Naive thymus-derived CD8-positive, alpha-beta T cell (primary cell): Measurements from ENCODE around the gene DPRX. TPM values are rescaled to one million over a fixed set of nuclear protein-coding genes. Genes with fewer than 3 reads are reported as not detected.

Experiments
- ATAC-seq, 2 donors: fragments of 150-1000 bp; cut with Tn5 transposase in 1 of 2; sonication (Bioruptor Pico), chemical (Tn5 transposase) in 1 of 2; 1 replicate in 1 of 2; 2 replicates in 1 of 2; pipeline ENCODE4 v1.10.0; 2021; ENCODE audit warnings: mild to moderate bottlenecking in 2 of 2, moderate library complexity in 2 of 2
- POLR2A ChIA-PET: fragments of 350-600 bp; sonication (Branson Sonifier 250); formaldehyde crosslinking; loops from one replicate; lab custom pipeline; 2021; ENCODE audit warnings: antibody characterized with exemption; lab: Charles Lee
- DNase-seq, 10 donors: peaks; one replicate each; pipeline versions ENCODE4 v3.0.0 to v3.0.0-alpha.2; 2020 to 2022
- H3K27ac Mint-ChIP-seq, 10 donors: one replicate each; pipeline ENCODE4 v1.8.0; 2020 to 2022; ENCODE audit warnings: mild to moderate bottlenecking in 10 of 10, mixed read lengths in 10 of 10, moderate library complexity in 4 of 10, inconsistent platforms in 1 of 10
- H3K27me3 Mint-ChIP-seq, 5 donors: one replicate each; pipeline ENCODE4 v1.8.0; 2021 to 2022; ENCODE audit warnings: mixed read lengths in 5 of 5
- H3K36me3 Mint-ChIP-seq, 3 donors: one replicate each; pipeline ENCODE4 v1.8.0; 2020 to 2022; ENCODE audit warnings: mixed read lengths in 3 of 3, mild to moderate bottlenecking in 2 of 3, inconsistent platforms in 1 of 3
- H3K4me1 Mint-ChIP-seq, 4 donors: one replicate each; pipeline ENCODE4 v1.8.0; 2021 to 2022; ENCODE audit warnings: mixed read lengths in 4 of 4
- H3K4me3 Mint-ChIP-seq, 10 donors: one replicate each; pipeline ENCODE4 v1.8.0; 2020 to 2022; ENCODE audit warnings: mild to moderate bottlenecking in 10 of 10, mixed read lengths in 10 of 10, moderate library complexity in 6 of 10, inconsistent platforms in 1 of 10
- H3K9me3 Mint-ChIP-seq, 9 donors: one replicate each; pipeline ENCODE4 v1.8.0; 2020 to 2022; ENCODE audit warnings: mixed read lengths in 9 of 9, mild to moderate bottlenecking in 3 of 9, inconsistent platforms in 1 of 9, moderate library complexity in 1 of 9
- microRNA-seq: library from miRNA; unstranded; fragments of <30 nt; microRNA quantifications from one replicate; pipeline ENCODE4 v1.2.0, GENCODE V29; 2022; ENCODE audit warnings: borderline microRNAs expressed
- polyA plus RNA-seq, 3 donors: library from polyadenylated mRNA; unstranded; fragments of 300-500 nt; fragmentation: Illumina TruSeq; gene quantifications; one replicate each; pipeline ENCODE4 v1.2.3, GENCODE V29; 2021
- total RNA-seq, 8 experiments: library from RNA in 2 of 8; stranded (reverse) in 2 of 8; gene quantifications; one replicate each; pipeline ENCODE4 v1.2.3 and lab custom pipeline; 2021 to 2026

Gene DPRX
- total and polyA plus RNA-seq, 5 experiments from 2014 or later = not detected

DNA sequence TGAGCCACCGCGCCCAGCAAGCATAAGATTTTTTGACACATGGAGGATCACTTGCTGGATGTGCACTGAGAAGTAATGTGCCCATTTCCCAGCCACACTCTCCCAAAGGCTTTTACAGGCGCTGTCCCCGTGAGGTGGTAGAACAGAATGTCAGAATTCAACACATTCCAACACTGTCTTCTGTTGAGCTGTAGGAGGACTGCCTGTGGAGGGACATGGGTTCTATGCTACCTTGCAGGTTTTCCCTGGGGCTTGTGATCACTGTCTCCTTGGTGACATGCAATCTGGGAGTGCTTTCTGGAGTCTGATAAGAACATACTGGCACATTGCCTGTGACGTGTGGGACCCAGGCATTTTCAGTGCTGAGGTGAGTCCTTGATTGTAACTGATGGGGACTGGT lies 38.5 kb downstream of the DPRX start:
- DNase-seq = no peak
- POLR2A ChIA-PET = no interaction called here
- no peak overlapping the region for H3K4me3 Mint-ChIP-seq
- no peak for ATAC-seq
- H3K27me3 Mint-ChIP-seq = peaks cover 0 to 1% (median 0%) of the 10 kb centered on the region in 5 donors
- peaks cover 0 to 18% (median 3%) of the 10 kb centered on the region in 9 donors for H3K9me3 Mint-ChIP-seq
- H3K4me1 Mint-ChIP-seq = no peaks in the 10 kb centered on the region
- peaks cover 0 to 10% (median 3%) of the 10 kb centered on the region in 3 donors for H3K36me3 Mint-ChIP-seq
- peak overlapping the region in 1 of 10 donors; percentile 40 for H3K27ac Mint-ChIP-seq

DNA sequence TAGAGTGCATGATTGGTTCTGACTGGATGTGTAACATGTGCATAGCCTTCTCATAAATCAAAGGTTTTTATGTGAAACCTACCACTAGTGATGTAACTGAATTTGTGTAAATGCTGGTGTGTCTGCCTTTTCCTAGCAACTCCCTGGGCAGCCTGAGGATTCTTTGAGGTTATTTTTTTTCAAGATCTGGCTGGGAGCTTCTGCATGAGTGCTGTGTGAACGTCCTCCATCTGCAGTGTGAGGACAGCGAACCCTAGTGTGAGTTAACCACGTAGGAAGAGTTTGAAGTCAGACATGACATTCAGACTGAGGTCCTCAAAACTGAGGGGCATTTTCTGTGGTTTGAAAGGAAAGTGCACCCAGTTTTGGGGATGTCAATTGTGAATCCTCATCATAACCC lies 39.9 kb downstream of the DPRX start:
- DNase-seq (no peak), ATAC-seq (no peak)
- Mint-ChIP-seq H3K27me3 (peaks cover 0 to 2% (median 0%) of the 10 kb centered on the region in 5 donors), H3K4me1 (no peaks in the 10 kb centered on the region), H3K9me3 (peaks cover 0 to 25% (median 4%) of the 10 kb centered on the region in 9 donors), H3K27ac (no peak overlapping the region), H3K4me3 (no peak overlapping the region), H3K36me3 (peaks cover 0 to 11% (median 3%) of the 10 kb centered on the region in 3 donors)
- POLR2A ChIA-PET = no interaction called here

Small RNAs within 50 kb of the gene (microRNA-seq; reads per million reads assigned to microRNA genes)
- not detected for gene MIR1323
- not detected for gene MIR498
- not detected for gene MIR512-1
- not detected for gene MIR512-2
- gene MIR515-1 = not detected
- gene MIR515-2 = not detected
- not detected for gene MIR519C
- gene MIR519E = not detected
- gene MIR520E = not detected
- gene MIR520F = 1.0 reads per million

Other genes starting within 250 kb of the DPRX start
- 10 to 100 TPM; 17.2 to 18.4 TPM for gene ZNF765, start 236.8 kb upstream of the DPRX start, total RNA-seq
- gene ZNF765, start 236.8 kb upstream of the DPRX start, polyA plus RNA-seq = 1 to 10 TPM; 6.4 to 7.9 (median 7.0) TPM
- gene ZNF761, start 200.0 kb upstream of the DPRX start, total RNA-seq = 10 to 100 TPM; 17.9 to 19.1 TPM
- gene ZNF761, start 200.0 kb upstream of the DPRX start, polyA plus RNA-seq = 10 to 100 TPM in 2 of 3 donors, 1 to 10 TPM in 1; 7.9 to 11.0 (median 10.1) TPM
- 10 to 100 TPM in 1 of 2 experiments, 1 to 10 TPM in 1; 10.0 to 11.0 TPM for gene ZNF813, start 164.3 kb upstream of the DPRX start, total RNA-seq
- 1 to 10 TPM; 4.8 to 6.9 (median 6.6) TPM for gene ZNF813, start 164.3 kb upstream of the DPRX start, polyA plus RNA-seq
- 10 to 100 TPM; 52.4 to 60.9 TPM for gene ZNF331, start 93.9 kb upstream of the DPRX start, total RNA-seq
- gene ZNF331, start 93.9 kb upstream of the DPRX start, polyA plus RNA-seq = 10 to 100 TPM; 31.1 to 35.2 (median 31.2) TPM
- gene NLRP12, start 192.3 kb downstream of the DPRX start, total RNA-seq = not detected
- gene NLRP12, start 192.3 kb downstream of the DPRX start, polyA plus RNA-seq = under 1 TPM in 1 of 3 donors, not detected in 2; 0.21 TPM
- 10 to 100 TPM; 35.0 to 36.5 TPM for gene MYADM, start 235.9 kb downstream of the DPRX start, total RNA-seq
- gene MYADM, start 235.9 kb downstream of the DPRX start, polyA plus RNA-seq = 10 to 100 TPM; 33.9 to 42.0 (median 40.3) TPM